GM18526 (cell line): ENCODE data around the gene SRSF3.

Experiments
- POLR2A ChIP-seq: IDR thresholded peaks from 3 replicates; pipeline ENCODE4 v1.6.1; 2011; ENCODE audit not compliant: insufficient read length; ENCODE audit errors: extremely low read depth

The SRSF3 gene

DNA sequence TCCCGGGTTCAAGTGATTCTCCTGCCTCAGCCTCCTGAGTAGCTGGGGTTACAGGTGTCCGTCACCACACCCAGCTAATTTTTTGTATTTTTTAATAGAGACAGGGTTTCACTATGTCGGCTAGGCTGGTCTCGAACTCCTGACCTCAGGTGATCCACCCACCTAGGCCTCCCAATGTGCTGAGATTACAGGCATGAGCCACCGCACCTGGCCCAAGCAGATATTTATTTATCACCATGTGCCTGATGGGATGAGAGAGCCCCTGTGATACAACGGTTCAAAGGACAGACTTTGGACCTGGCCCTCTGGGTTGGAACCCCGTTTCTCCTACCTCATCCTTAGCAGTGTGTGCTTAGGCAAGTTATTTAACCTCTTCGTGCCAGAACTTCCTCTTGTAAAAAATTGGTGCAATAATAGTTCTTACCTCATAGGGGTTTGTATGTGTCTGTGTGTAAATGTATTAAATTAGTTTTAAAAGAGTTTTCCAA, 27.7 kb upstream of the SRSF3 start:
- TF ChIP-seq POLR2A: no peak

DNA sequence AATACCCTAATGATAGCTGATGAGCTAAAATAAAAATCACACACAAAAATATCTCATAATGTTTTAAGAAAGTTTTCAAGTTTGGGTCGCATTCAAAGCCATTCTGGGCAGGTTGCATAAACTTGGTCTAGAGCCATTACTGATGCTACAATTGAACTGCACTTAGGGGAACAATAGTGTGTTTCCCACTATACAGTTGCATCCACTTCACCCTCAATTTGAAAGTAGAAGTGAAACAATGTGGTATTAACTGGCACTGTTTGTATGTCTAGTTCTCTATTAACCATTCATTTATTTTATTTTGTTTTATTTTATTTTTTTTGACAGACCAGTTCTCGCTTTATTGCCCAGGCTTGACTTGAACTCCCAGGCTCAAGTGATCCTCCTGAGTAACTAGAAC, 23.9 kb upstream of the SRSF3 start:
- no peak for TF ChIP-seq POLR2A

DNA sequence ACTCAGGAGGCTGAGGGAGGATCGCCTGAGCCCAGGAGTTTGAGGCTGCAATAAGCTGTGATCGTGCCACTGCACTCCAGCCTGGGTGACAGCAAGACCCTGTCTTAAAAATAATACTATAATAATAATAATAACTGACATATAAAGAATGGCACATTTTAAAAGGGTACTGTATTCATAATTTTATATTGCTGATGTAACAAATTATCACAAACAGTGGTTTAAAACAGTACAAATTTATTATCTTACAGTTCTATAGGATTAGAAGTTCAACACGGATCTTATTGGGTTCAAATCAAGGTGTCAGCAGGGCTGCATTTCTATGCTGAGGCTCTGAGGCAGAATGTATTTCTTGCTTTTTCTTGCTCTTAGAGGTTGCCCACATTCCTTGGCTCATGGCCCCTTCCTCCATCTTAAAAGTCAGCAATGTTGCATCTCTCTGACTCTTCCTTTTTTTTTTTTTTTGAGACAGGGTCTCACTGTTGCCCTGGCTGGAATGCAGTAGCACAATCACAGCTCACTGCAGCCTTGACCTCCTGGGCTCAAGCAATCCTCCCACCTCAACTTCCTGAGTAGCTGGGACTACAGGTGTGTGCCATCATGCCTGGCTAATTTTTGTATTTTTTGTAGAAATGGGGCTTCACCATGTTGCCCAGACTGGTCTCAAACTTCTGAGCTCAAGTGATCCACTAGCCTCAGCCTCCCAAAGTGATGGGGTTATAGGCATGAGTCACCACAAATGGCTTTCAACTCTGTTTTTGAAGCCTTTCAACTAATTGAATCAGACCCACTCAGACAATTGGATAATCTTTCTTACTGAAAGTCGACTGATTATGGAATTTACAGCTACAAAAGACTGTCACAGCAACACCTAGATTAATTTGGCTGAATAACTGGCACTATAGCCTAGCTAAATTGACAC, 22.8 kb upstream of the SRSF3 start:
- TF ChIP-seq POLR2A: no peak

DNA sequence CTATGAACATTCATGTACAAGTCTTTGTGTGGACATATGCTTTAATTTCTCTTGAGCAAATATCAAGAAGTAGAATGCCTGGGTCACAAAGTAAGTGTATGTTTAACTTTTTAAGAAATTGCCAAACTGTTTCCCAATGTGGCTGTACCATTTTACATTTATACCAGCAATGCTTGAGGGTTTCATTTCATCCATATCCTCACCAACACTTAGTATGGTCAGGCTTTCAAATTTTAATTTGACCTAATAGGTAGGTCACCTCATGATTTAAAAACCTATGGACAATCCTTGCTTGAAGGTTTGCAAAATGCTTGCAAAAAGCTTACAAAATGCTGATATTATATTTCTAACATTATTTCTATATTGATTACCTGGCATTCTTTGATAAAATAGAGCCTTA, 19.5 kb upstream of the SRSF3 start:
- TF ChIP-seq POLR2A: no peak

DNA sequence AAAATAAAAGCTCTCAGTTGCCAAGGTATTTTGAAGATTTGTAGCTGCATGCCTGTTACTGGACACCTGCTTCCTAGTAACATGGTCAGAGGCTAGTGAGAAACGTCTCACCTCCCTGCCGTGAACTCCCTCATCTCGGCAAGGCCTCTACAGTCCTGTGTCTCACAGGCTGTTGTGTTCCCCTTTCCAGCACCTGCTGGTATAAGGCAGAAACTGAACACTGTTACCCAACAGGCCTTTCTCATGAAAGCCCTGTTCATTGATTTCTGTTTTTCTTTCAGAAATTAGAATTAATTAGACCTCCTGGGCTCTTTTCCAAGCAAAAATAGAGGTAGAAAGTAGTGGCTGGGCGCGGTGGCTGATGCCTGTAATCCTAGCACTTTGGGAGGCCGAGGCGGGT, 17.6 kb upstream of the SRSF3 start:
- no peak for TF ChIP-seq POLR2A

DNA sequence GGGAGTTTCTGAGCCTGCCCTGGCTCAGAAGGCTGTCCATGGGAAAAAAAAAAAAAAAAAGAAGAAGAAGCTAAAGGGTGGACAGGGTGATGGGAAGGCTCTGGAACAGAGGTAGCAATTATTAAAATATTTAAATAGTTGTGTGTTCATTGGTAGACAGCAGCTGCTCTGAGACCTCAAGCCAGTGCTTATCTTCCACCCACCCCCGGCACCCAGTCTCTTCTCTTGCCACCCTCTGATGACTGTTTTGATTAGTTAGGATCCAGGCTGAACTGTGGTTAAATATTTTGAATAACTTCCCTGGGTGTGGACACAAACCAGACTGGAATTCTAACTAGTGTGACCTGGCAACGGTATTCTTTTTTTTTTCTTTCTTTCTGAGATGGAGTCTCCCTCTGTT, 16.9 kb upstream of the SRSF3 start:
- TF ChIP-seq POLR2A: no peak

DNA sequence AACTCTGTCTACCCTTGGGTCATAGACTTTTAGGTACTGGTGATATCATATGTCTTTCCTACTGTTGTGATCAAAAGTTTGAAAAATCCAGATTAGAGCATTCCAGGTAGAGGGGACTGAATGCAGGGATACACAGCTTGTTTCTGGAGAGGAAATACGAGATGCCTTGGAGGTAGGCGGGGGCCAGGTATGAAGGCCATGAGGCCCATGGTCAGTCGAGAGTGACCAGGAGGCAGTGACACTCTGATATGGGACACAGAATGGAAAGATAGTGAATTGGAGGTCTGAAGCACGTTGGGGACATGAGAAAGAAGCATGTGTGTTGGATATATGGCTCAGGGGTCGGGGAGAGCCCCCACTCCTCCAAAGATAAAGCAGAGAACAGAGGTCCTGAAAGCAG, 16.1 kb upstream of the SRSF3 start:
- no peak for TF ChIP-seq POLR2A

DNA sequence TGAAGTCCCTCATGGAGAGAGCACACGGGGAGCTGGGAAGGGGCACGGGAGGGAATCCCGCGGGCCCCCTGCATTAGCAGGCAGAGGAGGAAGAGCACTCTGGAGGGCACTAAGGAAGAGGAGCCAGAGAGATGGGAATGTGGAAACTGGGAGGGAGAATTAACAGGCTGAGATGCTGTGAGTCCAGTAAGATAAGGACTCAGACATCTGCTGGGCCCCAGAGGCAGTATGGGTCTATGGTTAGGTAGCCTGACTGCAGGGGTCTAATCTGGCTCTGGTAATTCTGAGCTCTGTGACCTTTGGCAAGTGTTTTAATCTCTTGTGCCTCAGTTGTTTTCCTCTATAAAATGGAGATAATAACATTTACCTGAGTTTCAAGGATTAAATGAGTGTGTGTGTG, 15.7 kb upstream of the SRSF3 start:
- no peak for TF ChIP-seq POLR2A

DNA sequence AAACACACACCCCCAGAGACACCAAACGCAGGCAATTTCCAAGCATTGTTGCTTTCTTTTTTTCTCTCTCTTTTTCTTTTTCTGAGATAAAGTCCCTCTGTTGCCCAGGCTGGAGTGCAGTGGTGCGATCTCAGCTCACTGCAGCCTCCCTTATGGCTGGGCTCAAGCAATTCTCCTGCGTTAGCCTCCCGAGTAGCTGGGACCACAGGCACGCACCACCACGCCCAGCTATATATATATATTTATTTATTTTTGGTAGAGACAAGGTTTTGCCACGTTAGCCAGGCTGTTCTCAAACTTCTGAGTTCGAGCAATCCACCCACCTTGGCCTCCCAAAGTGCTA, 14.0 kb upstream of the SRSF3 start:
- no peak for TF ChIP-seq POLR2A

DNA sequence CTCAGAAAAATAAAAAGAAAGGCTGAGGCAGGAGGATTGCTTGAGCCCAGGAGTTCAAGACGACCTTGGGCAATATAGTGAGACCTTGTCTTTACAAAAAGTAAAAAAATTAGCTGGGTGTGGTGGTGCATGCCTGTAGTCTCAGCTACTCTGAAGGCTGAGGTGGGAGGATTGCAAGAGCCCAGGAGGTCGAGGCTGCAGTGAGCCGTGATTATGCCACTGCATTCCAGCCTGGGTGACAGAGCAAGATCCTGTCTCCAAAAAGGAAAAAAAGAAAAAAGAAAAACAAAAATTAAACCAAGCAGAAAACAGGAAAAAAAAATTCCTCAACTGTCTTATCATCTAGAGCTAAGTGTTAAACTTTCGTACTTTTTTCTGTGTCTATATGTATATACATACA, 12.4 kb upstream of the SRSF3 start:
- no peak for TF ChIP-seq POLR2A

DNA sequence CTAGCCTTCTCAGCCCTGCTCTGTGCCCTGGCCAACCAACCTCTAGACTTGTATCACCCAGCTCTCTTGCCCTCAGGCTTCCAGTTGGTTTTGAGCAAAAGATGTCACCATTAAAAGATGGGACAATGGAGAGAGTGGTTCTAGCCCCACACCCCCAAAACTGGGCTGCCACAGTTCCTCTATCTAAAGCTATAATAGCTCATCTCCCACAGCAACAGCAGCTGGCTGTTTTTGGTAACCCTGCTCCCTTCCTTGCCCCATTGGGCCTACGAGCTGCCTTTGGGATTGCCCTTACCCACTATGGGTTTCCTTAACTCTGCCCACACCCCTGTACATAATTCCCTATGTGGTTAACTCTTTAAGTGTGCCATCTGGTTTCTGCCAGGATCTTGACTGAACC, 7.6 kb upstream of the SRSF3 start:
- TF ChIP-seq POLR2A: no peak

DNA sequence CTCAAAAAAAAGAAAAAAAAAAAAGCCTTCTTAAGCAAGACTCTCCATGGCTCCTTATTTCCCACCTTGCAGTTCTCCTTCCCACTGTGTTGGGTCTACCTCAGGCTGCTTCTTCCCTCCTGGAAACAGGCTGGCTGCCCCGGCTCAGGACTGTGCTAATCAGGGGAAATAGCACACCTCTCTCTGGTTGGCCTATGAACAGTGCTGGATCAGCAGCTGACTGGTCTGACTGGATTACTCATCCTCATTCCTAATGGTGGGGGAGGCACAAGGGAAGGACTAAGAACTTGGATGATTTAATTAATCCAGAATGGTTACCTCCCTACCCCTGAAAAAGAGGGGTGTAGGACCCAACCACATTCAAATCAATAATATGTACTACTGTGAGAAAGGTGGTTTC, 3.9 kb upstream of the SRSF3 start:
- TF ChIP-seq POLR2A: no peak

DNA sequence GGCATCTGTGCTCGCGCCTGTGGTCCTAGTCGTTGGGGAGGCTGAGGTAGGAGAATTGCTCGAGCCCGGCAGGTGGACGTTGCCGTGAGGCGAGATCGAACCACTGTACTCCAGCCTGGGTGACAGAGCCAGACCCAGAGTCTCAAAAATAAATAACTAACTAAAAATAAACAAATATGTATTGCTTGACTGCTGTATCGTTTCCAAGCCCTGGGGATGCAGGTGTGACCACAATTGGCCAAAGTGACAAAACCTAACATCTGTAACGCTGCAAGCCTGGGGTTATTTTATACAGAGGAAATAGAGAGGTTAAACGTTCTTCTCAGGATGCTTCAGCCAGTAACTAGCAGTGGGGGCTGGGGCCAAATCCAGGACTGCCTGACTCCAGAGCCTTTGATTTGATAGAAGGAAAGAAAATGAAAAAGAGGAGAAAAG, 1.9 kb upstream of the SRSF3 start:
- TF ChIP-seq POLR2A: no peak

DNA sequence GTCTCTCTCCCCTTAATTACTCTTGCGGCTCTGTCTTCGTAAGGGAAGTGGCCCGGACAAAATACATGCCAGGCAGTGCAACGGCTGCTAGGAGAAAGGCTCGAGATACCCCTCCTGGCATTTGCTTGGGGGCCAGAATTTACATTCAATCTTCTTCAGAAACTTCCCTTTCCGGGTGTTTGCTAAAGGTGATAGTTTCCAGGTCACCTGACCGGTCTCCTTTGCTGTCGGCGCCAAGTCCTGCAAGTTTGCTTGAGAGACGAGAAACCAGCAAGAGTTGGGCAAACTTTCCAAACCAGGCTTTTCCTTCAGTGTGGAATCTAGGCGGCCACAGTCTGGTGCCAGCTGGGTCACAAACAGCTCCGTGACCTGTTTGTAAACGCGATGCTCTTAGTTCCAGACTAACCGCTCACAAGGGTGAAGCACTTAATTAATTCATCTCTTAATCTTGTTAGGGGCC, 563 bp upstream of the SRSF3 start:
- no peak for TF ChIP-seq POLR2A

DNA sequence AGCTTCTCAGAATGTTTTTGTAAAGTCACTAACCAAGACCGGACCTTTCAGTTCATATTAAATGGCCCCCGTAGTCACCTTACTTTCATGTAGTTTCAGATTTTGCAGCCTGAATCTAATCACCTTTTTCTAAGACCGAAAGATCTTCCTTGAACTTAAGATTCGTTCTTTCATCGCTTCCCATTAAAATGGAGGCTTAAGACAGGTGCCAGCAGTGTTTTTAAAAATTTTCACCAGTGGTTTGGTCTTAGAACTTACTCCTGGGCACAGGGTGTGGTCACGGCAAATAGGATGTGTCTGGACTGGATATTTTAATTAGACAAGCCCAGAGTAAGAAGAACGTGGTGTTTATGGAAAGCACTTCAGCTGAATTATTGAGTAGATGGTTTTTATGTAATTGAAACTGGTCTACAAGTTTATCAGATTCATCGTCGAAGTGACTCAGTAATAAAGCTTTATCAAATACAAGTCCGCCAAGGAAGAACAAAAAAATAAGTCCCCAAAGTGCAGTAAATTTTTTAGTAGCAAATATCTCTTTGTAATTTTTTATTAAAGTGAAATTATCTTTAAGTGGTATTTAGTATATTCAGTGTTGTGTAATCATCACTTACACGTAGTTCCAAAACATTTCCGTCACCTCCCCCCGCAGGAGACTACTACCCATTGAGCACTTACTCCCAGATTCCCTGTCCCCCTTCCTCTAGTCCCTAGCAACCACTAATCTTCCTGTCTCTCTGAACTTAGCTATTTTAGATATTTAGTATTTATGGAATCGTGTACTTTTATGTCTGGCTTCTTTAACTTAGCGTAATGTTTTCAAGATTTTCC, 868 bp downstream of the SRSF3 start:
- no peak for TF ChIP-seq POLR2A

DNA sequence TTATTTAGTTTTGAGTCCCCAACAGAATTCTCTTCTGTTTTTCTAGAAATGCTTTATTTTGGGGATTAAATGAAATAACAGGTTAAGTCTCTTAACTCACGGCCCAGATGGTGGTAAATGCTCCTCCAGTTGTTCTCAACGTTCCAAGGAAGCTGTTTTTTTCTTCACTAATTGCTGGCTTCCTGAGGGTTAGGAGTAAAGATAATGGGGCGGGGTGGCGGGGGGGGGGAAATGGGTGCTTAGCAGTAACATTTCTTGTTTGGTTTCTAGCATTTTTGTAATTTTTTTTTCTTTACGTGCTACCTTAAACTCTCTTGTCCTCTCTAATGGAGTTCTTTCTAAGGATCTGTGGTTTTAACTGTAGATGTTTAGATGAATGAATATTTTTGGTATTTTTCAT, 2.2 kb downstream of the SRSF3 start:
- TF ChIP-seq POLR2A: no peak
